Measurements from ENCODE around the gene PLIN5. TPM values are rescaled to one million over a fixed set of nuclear protein-coding genes. Genes with fewer than 3 reads are reported as not detected.
"Not testable (repeated sequence)": the region's sequence is repeated elsewhere in the genome, so short reads cannot be mapped to it uniquely, and the experiment has no call there.

Gene PLIN5
- total and polyA plus RNA-seq, 8 donors = 30.6 to 533 (median 50.7) TPM

DNA sequence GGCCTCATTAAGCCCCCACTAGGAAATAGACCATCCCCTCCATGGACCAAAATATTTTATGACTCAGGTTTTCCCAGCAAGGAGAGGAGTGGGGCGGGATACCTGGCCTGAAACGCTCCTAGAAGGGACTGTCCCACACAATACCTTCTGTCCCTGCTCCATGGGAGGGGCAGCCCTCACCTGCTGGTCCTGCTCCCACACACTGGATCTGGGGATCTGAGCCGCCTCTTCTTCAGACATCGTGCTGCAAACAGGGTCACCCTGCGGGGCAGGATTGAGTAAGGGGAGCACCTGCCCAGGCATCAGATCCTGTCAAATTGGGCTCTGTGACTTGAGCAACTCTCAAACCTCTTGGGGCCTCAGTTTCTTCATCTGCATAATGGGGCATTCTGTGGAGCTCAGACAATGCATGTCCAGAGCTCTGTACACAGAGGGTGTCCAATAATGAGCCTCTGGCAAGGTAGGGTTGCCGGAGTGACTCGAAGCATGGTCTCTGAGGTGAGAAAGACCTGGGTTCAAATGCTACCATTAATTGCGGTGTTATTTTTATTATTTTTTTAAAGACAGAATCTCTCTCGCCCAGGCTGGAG is 1.1 kb downstream of the PLIN5 start:
- no peaks in the 10 kb centered on the region for H3K9me3 ChIP-seq
- FAIRE-seq = no peak
- intact Hi-C loops (cut with DNase I) = no loop called here
- peak in 1 of 4 donors; percentile 5 for ATAC-seq
- peaks cover 8 to 30% (median 19%) of the 10 kb centered on the region in 3 donors for H3K4me1 ChIP-seq
- H3K27me3 ChIP-seq = no peaks in the 10 kb centered on the region
- peak overlapping the region in 2 of 4 donors; percentile 31 to 40 for H3K4me3 ChIP-seq
- H3K27ac ChIP-seq = peak overlapping the region in 1 of 4 donors; percentile 90
- TF ChIP-seq CTCF (IDR thresholded peaks at IDR 0.05) = no peak
- 81 to 82% methylated on average over 9 of the region's 9 CpGs for WGBS, 2 donors
- no peaks in the 10 kb centered on the region for H3K36me3 ChIP-seq
- peak in 1 of 6 donors; percentile 48 for DNase-seq

GRCh38 chr19:4533334-4533733 is 1.7 kb downstream of the PLIN5 start:
- no peaks in the 10 kb centered on the region for H3K27me3 ChIP-seq
- WGBS, 2 donors = 89 to 92% methylated on average over 9 of the region's 9 CpGs
- no peaks in the 10 kb centered on the region for H3K36me3 ChIP-seq
- H3K27ac ChIP-seq = no peak overlapping the region
- peaks cover 8 to 30% (median 19%) of the 10 kb centered on the region in 3 donors for H3K4me1 ChIP-seq
- no peak for TF ChIP-seq CTCF (IDR thresholded peaks at IDR 0.05)
- ATAC-seq (no peak), DNase-seq (no peak), FAIRE-seq (no peak)
- no peak overlapping the region for H3K4me3 ChIP-seq
- no peaks in the 10 kb centered on the region for H3K9me3 ChIP-seq
- intact Hi-C loops (cut with DNase I) = no loop called here

GRCh38 chr19:4531562-4532165 is 3.4 kb downstream of the PLIN5 start:
- intact Hi-C loops (cut with DNase I) = no loop called here
- ATAC-seq (peak in 3 of 4 donors; percentile 30 to 51 (median 30)), FAIRE-seq (no peak), DNase-seq (peak; percentile 53 to 73 (median 60))
- Histone ChIP-seq H3K4me1 (peaks cover 5 to 18% (median 13%) of the 10 kb centered on the region in 3 donors), H3K27me3 (no peaks in the 10 kb centered on the region), H3K27ac (no peak overlapping the region), H3K4me3 (no peak overlapping the region), H3K9me3 (no peaks in the 10 kb centered on the region), H3K36me3 (no peaks in the 10 kb centered on the region)
- 37 to 44% methylated on average over 24 to 28 of the region's 28 CpGs for WGBS, 2 donors
- TF ChIP-seq CTCF (IDR thresholded peaks at IDR 0.05) = no peak

DNA sequence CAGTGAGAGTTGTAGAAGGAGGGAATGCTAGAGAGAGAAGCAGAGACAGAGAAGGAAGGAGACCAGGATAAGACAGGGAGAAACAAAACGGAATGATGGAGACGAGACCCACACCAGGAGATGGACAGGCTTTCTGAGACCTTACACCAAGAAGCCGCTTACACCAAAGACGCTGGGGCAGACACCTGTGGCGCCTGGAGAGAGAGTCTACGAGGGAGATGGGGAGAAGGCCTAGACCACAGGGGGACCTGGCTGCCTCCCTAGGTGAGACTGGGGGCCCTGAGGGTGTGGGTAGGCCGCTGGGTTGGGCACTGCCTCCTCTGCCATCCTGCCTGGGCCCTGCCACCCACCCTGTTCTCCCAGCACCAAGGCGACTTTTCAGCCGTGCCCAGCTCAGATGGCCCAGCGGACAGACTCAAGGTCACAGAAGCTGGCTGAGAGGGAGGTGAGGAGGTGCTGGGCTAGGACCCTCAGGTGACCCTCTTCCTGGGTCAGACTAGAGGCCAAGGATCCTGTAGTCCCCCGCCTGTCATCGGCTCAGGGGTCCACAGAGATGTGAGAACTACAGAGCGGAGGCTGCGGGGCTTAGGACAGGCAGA is 5.0 kb downstream of the PLIN5 start:
- intact Hi-C loops (cut with DNase I) = no loop called here
- FAIRE-seq (no peak), ATAC-seq (no peak), DNase-seq (peak in 1 of 6 donors; percentile 64)
- no peaks in the 10 kb centered on the region for H3K36me3 ChIP-seq
- H3K9me3 ChIP-seq = no peaks in the 10 kb centered on the region
- H3K27me3 ChIP-seq = no peaks in the 10 kb centered on the region
- no peak overlapping the region for H3K27ac ChIP-seq
- 75 to 78% methylated on average over 14 of the region's 14 CpGs for WGBS, 2 donors
- no peak for TF ChIP-seq CTCF (IDR thresholded peaks at IDR 0.05)
- peaks cover 0 to 5% (median 0%) of the 10 kb centered on the region in 3 donors for H3K4me1 ChIP-seq
- no peak overlapping the region for H3K4me3 ChIP-seq

GRCh38 chr19:4528843-4529242 is 6.2 kb downstream of the PLIN5 start:
- ATAC-seq = no peak
- no peak overlapping the region for H3K4me3 ChIP-seq
- no peak overlapping the region for H3K27ac ChIP-seq
- DNase-seq = no peak
- no peak for TF ChIP-seq CTCF (IDR thresholded peaks at IDR 0.05)
- WGBS, 2 donors = 92 to 93% methylated on average over 15 of the region's 15 CpGs
- no peaks in the 10 kb centered on the region for H3K36me3 ChIP-seq
- no peaks in the 10 kb centered on the region for H3K9me3 ChIP-seq
- no peaks in the 10 kb centered on the region for H3K4me1 ChIP-seq
- FAIRE-seq = no peak
- intact Hi-C loops (cut with DNase I) = no loop called here
- H3K27me3 ChIP-seq = no peaks in the 10 kb centered on the region

DNA sequence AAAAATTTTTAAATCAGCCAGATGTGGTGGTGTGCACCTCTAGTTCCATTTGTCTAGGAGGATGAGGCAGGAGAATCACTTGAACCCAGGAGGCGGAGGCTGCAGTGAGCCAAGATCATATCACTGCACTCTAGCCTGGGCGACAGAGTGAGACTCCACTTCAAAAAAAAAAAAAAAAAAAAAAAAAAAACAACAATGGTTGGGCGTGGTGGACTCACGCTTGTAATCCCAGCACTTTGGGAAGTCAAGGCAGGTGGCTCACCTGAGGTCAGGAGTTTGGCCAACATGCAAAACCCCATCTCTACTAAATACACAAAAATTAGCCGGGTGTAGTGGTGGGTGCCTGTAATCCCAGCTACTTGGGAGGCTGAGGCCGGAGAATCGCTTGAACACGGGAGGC is 7.6 kb downstream of the PLIN5 start:
- 91 to 95% methylated on average over 8 of the region's 8 CpGs for WGBS, 2 donors
- H3K27me3 ChIP-seq; H3K36me3 ChIP-seq; FAIRE-seq; intact Hi-C loops (cut with DNase I); ATAC-seq; H3K4me1 ChIP-seq; H3K4me3 ChIP-seq; DNase-seq; H3K9me3 ChIP-seq; H3K27ac ChIP-seq: not testable (repeated sequence)
